Immature natural killer cell (primary cell): ENCODE measurements around the gene KIF16B. TPM values are rescaled to one million over a fixed set of nuclear protein-coding genes. Genes with fewer than 3 reads are reported as not detected.

ENCODE experiments used
- DNase-seq, 3 donors: peaks; one replicate each; pipeline ENCODE4 v3.0.0; 2022; ENCODE audit warnings: mixed read lengths in 1 of 3
- H3K27ac Mint-ChIP-seq, 6 donors: one replicate each; pipeline ENCODE4 v1.8.0; 2020; ENCODE audit warnings: mixed read lengths in 6 of 6, mild to moderate bottlenecking in 5 of 6, inconsistent platforms in 4 of 6, moderate library complexity in 3 of 6
- H3K27me3 Mint-ChIP-seq, 3 donors: one replicate each; pipeline ENCODE4 v1.8.0; 2020 to 2021; ENCODE audit warnings: low read depth in 3 of 3, mild to moderate bottlenecking in 3 of 3, mixed read lengths in 3 of 3, moderate library complexity in 3 of 3, inconsistent platforms in 1 of 3
- H3K36me3 Mint-ChIP-seq, 3 donors: one replicate each; pipeline ENCODE4 v1.8.0; 2020; ENCODE audit warnings: mixed read lengths in 3 of 3, inconsistent platforms in 2 of 3, mild to moderate bottlenecking in 2 of 3
- H3K4me1 Mint-ChIP-seq, 2 donors: one replicate each; pipeline ENCODE4 v1.8.0; 2020; ENCODE audit warnings: inconsistent platforms in 2 of 2, mild to moderate bottlenecking in 2 of 2, mixed read lengths in 2 of 2, moderate library complexity in 1 of 2
- H3K4me3 Mint-ChIP-seq, 5 donors: one replicate each; pipeline ENCODE4 v1.8.0; 2020; ENCODE audit warnings: mild to moderate bottlenecking in 5 of 5, mixed read lengths in 5 of 5, inconsistent platforms in 3 of 5, moderate library complexity in 3 of 5
- H3K9me3 Mint-ChIP-seq, 6 donors: one replicate each; pipeline ENCODE4 v1.8.0; 2020; ENCODE audit warnings: mild to moderate bottlenecking in 6 of 6, mixed read lengths in 6 of 6, inconsistent platforms in 4 of 6, moderate library complexity in 3 of 6
- polyA plus RNA-seq, 3 donors: library from polyadenylated mRNA; unstranded; fragments of 300-500 nt; fragmentation: Illumina TruSeq; gene quantifications; one replicate each; pipeline ENCODE4 v1.2.3, GENCODE V29; 2021

The KIF16B gene
- polyA plus RNA-seq, 3 donors from 2014 or later, result 0.59 to 5.4 (median 1.1) TPM

- no peaks in the 10 kb centered on the region for H3K9me3 Mint-ChIP-seq
- H3K4me3 Mint-ChIP-seq, result no peak overlapping the region
- DNase-seq, result no peak
- peaks cover 17 to 40% (median 33%) of the 10 kb centered on the region in 3 donors for H3K36me3 Mint-ChIP-seq
- H3K27ac Mint-ChIP-seq, result no peak overlapping the region
- no peaks in the 10 kb centered on the region for H3K4me1 Mint-ChIP-seq
- H3K27me3 Mint-ChIP-seq, result no peaks in the 10 kb centered on the region
These were observed 209.5 kb downstream of the KIF16B start for GRCh38 chr20:16363506-16364319.

- no peaks in the 10 kb centered on the region for H3K4me1 Mint-ChIP-seq
- H3K36me3 Mint-ChIP-seq, result peaks cover 12 to 33% (median 28%) of the 10 kb centered on the region in 3 donors
- H3K27ac Mint-ChIP-seq, result no peak overlapping the region
- peaks cover 0 to 2% (median 0%) of the 10 kb centered on the region in 6 donors for H3K9me3 Mint-ChIP-seq
- no peaks in the 10 kb centered on the region for H3K27me3 Mint-ChIP-seq
- no peak overlapping the region for H3K4me3 Mint-ChIP-seq
- DNase-seq, result no peak
These were observed 210.6 kb downstream of the KIF16B start for GRCh38 chr20:16362642-16363041.

- Mint-ChIP-seq H3K9me3 (peaks cover 0 to 2% (median 0%) of the 10 kb centered on the region in 6 donors), H3K36me3 (peaks cover 3 to 20% (median 10%) of the 10 kb centered on the region in 3 donors), H3K27me3 (no peaks in the 10 kb centered on the region), H3K4me1 (no peaks in the 10 kb centered on the region), H3K27ac (no peak overlapping the region), H3K4me3 (no peak overlapping the region)
- DNase-seq, result no peak
These were observed 212.6 kb downstream of the KIF16B start for GRCh38 chr20:16360668-16361067.

DNA sequence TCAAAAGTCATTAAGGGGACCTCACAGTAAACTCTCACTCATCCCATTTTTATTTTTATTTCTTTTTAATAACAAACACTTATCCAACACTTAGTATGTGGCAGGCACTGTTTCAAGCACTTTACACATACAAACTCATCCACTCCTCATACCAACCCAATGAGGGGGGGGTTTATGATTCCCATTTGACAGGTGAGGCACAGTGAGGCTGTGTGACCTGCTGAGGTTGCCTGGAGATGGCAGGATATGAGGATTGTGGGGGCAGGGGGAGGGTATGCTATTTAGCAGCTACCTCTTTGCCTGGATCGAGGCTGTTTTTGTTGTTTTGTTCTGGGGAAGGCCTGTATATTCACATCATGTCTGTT is 219.8 kb downstream of the KIF16B start:
- DNase-seq, result no peak
- Mint-ChIP-seq H3K27ac (no peak overlapping the region), H3K36me3 (peaks cover 0 to 8% (median 2%) of the 10 kb centered on the region in 3 donors), H3K27me3 (peaks cover 0 to 1% (median 0%) of the 10 kb centered on the region in 3 donors), H3K4me3 (no peak overlapping the region), H3K9me3 (peaks cover 0 to 2% (median 0%) of the 10 kb centered on the region in 6 donors), H3K4me1 (no peaks in the 10 kb centered on the region)

GRCh38 chr20:16352751-16353416 is 220.4 kb downstream of the KIF16B start:
- Mint-ChIP-seq H3K27me3 (peaks cover 0 to 1% (median 0%) of the 10 kb centered on the region in 3 donors), H3K4me1 (no peaks in the 10 kb centered on the region), H3K9me3 (no peaks in the 10 kb centered on the region), H3K27ac (no peak overlapping the region), H3K36me3 (peaks cover 0 to 8% (median 0%) of the 10 kb centered on the region in 3 donors), H3K4me3 (no peak overlapping the region)
- no peak for DNase-seq

GRCh38 chr20:16352321-16352720 is 220.9 kb downstream of the KIF16B start:
- H3K27me3 Mint-ChIP-seq, result peaks cover 0 to 1% (median 0%) of the 10 kb centered on the region in 3 donors

DNA sequence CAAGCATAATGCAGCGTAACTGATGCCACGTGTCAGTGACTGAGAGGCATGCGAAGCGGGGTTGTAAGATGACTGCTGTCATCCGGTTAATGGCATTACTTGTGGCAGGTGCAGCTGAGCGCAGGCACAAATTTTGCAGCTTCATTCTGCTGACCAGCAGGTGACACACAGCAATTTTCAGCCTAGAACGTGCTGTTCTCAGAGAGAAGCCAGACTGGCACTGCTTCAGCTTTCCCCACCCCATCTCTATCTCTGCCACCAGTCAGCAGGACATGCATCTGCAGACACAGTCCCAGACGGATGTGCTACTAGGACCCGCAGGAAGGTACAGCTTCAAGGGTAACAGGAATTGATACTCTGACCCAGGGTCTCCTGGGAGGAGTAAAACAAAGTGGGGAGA is 221.8 kb downstream of the KIF16B start:
- Mint-ChIP-seq H3K27ac (no peak overlapping the region), H3K9me3 (no peaks in the 10 kb centered on the region), H3K4me1 (no peaks in the 10 kb centered on the region), H3K36me3 (peaks cover 0 to 8% (median 5%) of the 10 kb centered on the region in 3 donors), H3K27me3 (peaks cover 0 to 1% (median 0%) of the 10 kb centered on the region in 3 donors), H3K4me3 (no peak overlapping the region)
- no peak for DNase-seq

More at GRCh38 chr20:16352321-16352720, 220.9 kb downstream of the KIF16B start:
- no peak overlapping the region for H3K4me3 Mint-ChIP-seq
- H3K4me1 Mint-ChIP-seq, result no peaks in the 10 kb centered on the region
- H3K9me3 Mint-ChIP-seq, result no peaks in the 10 kb centered on the region
- H3K27ac Mint-ChIP-seq, result no peak overlapping the region
- DNase-seq, result no peak
- H3K36me3 Mint-ChIP-seq, result peaks cover 0 to 8% (median under 1%) of the 10 kb centered on the region in 3 donors

- Mint-ChIP-seq H3K4me3 (no peak overlapping the region), H3K36me3 (peaks cover 0 to 7% (median 6%) of the 10 kb centered on the region in 3 donors), H3K4me1 (no peaks in the 10 kb centered on the region), H3K27ac (no peak overlapping the region), H3K27me3 (peaks cover 0 to 1% (median 0%) of the 10 kb centered on the region in 3 donors), H3K9me3 (no peaks in the 10 kb centered on the region)
- DNase-seq, result no peak
These were observed 222.8 kb downstream of the KIF16B start for GRCh38 chr20:16350465-16350864.

DNA sequence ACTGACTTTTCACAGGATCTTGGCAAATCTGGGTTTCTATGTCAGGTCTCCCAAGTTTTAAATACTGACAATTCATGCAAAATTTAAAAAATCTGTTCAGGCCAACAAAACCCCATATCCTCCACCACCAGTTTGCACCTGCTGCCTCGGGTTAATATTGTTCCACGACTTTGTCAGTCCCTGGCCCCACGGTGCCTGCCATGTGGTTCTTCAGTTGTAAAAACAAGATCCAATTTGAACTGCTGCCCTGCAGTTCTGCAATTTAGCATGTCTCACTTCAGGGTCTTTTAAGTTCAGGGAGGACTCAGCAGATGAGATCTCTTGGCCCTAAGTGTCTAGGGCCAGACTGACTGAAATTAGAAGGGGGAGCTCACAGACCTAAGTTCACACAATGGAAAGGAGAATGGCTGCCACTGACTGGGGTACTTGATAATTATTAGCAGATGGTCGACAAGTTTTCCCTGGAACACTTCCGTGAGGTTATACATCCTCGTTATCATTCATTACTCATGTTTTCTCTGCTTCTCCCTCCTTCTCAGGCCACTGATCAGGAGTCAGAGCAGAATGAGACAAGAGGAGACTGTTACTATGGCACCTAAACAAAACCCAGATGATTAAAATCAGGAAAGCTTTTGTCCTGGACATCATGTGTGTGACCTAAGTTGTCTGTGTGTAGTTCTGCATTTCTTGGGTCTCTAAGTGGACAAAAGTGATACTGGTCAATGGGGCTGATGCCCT is 223.6 kb downstream of the KIF16B start:
- H3K4me3 Mint-ChIP-seq, result no peak overlapping the region
- H3K27ac Mint-ChIP-seq, result no peak overlapping the region
- H3K4me1 Mint-ChIP-seq, result no peaks in the 10 kb centered on the region
- H3K36me3 Mint-ChIP-seq, result peaks cover 5 to 13% (median 5%) of the 10 kb centered on the region in 3 donors
- no peak for DNase-seq
- H3K9me3 Mint-ChIP-seq, result no peaks in the 10 kb centered on the region
- H3K27me3 Mint-ChIP-seq, result peaks cover 0 to 1% (median 0%) of the 10 kb centered on the region in 3 donors

DNA sequence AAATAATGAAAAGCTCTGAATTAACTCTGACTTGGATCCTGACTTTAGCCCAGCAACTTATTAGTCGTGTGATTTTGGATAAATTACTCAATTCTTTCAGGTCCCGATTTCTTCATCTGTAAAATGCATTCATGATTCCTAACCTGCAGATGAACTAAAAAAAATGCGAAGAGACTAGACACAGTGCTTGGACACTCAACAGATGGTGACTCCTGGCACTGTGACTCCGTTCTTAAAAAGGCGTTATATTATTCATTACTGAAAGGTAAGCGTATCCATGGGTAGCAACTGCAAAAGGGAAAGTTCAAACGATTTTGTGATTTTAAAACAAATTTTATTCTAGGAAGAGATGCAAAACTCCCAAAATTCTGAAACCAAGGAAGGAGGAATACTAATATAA is 226.3 kb downstream of the KIF16B start:
- Mint-ChIP-seq H3K27ac (no peak overlapping the region), H3K27me3 (peaks cover 0 to 1% (median 0%) of the 10 kb centered on the region in 3 donors), H3K4me1 (no peaks in the 10 kb centered on the region), H3K4me3 (no peak overlapping the region), H3K9me3 (no peaks in the 10 kb centered on the region), H3K36me3 (peaks cover 5 to 13% (median 13%) of the 10 kb centered on the region in 3 donors)
- DNase-seq, result no peak

DNA sequence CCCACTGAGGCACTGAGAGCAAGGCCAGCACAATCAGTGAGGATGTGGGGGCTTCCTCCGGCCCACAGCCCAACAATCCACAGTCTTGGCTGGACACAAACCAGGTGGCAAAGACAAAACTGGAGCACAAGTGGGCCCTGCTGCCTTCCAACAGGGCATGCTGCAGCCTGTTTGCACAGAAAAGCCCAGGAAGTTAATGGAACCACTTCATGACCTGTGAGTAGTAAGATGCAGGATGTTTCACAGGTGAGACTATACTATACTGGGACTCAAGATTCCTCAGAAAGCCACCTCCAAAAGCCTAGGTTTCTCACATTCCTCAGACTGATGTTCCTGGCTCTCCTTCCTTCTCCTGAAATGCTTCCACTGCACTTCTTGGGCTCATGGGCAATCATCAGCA is 235.5 kb downstream of the KIF16B start:
- Mint-ChIP-seq H3K9me3 (peaks cover 2 to 16% (median 8%) of the 10 kb centered on the region in 6 donors), H3K27me3 (peaks cover 0 to 2% (median 0%) of the 10 kb centered on the region in 3 donors), H3K27ac (no peak overlapping the region), H3K36me3 (peaks cover 28 to 37% (median 31%) of the 10 kb centered on the region in 3 donors), H3K4me3 (no peak overlapping the region), H3K4me1 (no peaks in the 10 kb centered on the region)
- no peak for DNase-seq

DNA sequence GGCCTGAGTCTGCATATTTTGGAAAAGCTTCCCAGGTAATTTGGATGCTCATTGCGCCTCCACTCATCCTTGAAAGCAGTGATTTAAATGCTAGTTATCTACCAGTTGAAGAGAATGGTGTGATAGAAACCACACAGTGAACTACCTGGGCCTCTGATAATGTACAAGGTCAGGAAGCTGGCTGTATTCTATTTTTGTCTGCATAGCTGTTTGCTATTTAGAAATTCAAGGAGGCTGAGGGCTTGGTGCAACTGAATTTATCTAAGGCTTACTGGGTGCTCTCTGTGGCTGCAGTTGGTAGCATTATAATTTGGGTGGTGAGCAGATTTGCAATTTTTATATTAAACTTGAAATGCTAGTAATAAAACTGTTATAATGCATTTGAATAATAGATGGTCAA is 245.6 kb downstream of the KIF16B start:
- peaks cover 3 to 44% (median 31%) of the 10 kb centered on the region in 3 donors for H3K36me3 Mint-ChIP-seq
- no peaks in the 10 kb centered on the region for H3K4me1 Mint-ChIP-seq

GRCh38 chr20:16321291-16321690 is 252.0 kb downstream of the KIF16B start:
- H3K9me3 Mint-ChIP-seq, result peaks cover 0 to 14% (median 2%) of the 10 kb centered on the region in 6 donors
- H3K4me1 Mint-ChIP-seq, result no peaks in the 10 kb centered on the region
- DNase-seq, result no peak
- H3K4me3 Mint-ChIP-seq, result no peak overlapping the region
- H3K27ac Mint-ChIP-seq, result no peak overlapping the region
- H3K36me3 Mint-ChIP-seq, result peaks cover 6 to 21% (median 16%) of the 10 kb centered on the region in 3 donors
- peaks cover 0 to 5% (median 2%) of the 10 kb centered on the region in 3 donors for H3K27me3 Mint-ChIP-seq

More for the DNA sequence above, 245.6 kb downstream of the KIF16B start:
- Mint-ChIP-seq H3K27me3 (peaks cover 0 to 2% (median 0%) of the 10 kb centered on the region in 3 donors), H3K4me3 (no peak overlapping the region), H3K27ac (no peak overlapping the region), H3K9me3 (peaks cover 0 to 15% (median 2%) of the 10 kb centered on the region in 6 donors)
- DNase-seq, result no peak
